Adipose tissue (tissue), 3 donors: ENCODE data around the gene CAMK2G. TPM values are rescaled to one million over a fixed set of nuclear protein-coding genes. Genes with fewer than 3 reads are reported as not detected.
A peak's percentile ranks its signal among the peaks of the same experiment; 100 is the strongest.
"Not testable (repeated sequence)": the region's sequence is repeated elsewhere in the genome, so short reads cannot be mapped to it uniquely, and the experiment has no call there.

ENCODE experiments used
- H3K27ac ChIP-seq: one replicate; pipeline ENCODE4 v1.5.1; 2013; ENCODE audit warnings: low read depth, low read length
- WGBS, 3 donors: extraction: QIAGEN DNeasy Blood & Tissue Kit; methylation state at CpG; one replicate each; pipeline ENCODE4 v1.1.7; 2013; 5-methylcytosine and 5-hydroxymethylcytosine counted together
- polyA plus RNA-seq, 3 donors: library from polyadenylated mRNA; stranded (reverse); fragments of 200-250 nt; gene quantifications; one replicate each; pipeline ENCODE4 v1.2.3, GENCODE V29; 2013
- donor health status: healthy with polysubstance abuse.
- donor health status: Bipolar disorder and iron deficiency.
- donor health status: healthy.

Gene CAMK2G
- polyA plus RNA-seq, 3 donors = 6.2 to 13.5 (median 12.8) TPM

DNA sequence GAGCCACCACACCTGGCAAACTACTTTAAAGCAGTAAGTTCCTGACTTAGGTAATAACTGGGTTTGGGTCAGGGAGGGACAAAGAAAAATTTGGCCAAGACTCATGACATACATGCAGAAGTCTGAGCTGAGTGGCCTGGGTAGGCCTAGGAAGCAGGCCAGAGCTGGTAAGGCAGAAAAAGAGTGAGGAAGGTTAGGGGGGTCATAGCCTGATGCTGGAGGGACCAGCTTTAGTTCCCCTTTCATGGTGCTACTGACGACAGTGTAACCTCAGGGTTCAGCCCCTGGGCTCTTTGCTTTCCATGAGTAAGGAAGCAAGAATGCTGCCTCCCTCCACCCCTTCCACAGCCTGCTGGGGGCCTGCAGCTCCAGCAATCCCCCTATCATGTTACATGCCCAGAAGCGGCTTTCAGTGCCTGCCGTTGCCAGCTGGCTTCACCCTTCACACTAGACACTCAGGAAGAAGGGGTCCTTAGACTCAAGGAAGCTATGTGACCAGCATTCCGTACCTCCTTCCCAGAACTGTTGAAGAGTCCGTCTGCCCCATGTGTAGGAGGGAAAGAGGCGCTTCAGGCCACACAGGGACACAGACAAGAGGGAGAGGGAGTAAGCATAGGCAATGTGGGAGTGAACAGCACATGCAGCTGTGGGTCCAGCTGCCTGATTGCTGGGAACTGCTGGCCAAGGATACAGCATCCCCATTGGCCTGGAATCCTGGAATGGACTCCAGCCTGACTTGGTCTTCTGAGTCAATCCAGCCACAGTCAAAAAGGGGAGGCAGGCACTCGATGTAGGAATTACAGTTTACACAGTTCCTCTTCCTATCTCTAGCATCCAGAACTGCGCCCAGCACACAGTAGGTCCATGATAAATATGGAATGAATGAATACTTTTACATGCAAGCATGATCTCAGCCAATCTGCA is 32.4 kb upstream of the CAMK2G start:
- H3K27ac ChIP-seq = peak overlapping the region; percentile 51
- WGBS, 3 donors = 35 to 72% (median 36%) methylated on average over 8 of the region's 8 CpGs

DNA sequence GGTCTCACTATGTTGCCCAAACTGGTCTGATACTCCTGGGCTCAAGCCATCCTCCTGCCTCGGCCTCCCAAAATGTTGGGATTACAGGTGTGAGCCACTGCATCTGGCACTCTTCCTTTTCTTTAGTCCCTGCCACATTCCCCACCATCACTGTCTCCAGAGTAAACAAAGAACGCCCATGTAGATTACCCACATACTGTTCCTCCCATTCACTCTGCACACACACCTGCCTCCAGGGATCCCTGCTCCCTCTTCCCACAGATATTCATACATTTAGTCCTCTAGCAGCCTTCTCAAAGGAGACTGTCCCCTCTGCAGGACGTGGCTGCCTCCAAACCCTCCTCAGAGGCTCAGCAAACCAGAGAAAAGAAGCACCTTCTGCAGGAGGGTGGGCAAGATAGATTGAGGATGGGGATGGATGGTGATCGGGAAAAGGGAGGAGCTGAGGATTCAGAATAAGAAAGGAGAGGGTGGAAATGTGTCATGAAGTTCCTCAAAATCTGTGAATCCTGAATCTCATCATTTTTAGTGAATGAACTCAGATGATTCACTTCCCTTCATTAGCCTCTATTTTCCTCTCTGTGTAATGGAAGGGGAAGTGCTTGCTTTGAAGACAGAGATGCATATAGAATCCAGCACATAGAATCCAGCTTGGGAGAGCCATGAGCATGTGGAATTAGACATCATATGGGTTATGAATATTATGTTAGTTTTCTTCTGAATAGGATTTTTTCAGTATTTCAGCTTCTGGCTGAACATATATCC is 31.1 kb upstream of the CAMK2G start:
- WGBS, 3 donors = 69 to 91% (median 84%) methylated on average over 4 of the region's 4 CpGs
- H3K27ac ChIP-seq = no peak overlapping the region

- 74 to 96% (median 83%) methylated on average over 2 of the region's 2 CpGs for WGBS, 3 donors
- H3K27ac ChIP-seq = no peak overlapping the region
Measured at GRCh38 chr10:73902351-73902750, 28.0 kb upstream of the CAMK2G start.

DNA sequence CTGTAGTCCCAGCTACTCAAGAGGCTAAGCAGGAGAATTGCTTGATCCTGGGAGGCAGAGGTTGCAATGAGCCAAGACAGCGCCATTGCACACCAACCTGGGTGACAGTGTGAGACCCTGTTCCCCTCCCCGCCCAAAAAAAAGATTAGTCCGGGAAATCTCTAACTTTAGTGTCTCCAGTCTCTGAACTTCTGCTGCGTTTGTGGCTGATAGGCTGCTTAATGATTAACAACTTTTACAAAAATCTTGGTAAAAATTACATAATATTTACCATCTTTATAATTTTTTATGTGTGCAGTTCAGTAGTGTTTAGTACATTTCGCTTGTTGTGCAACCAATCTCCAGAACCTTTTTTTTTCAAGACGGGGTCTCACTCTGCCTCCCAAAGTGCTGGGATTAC is 26.9 kb upstream of the CAMK2G start:
- no peak overlapping the region for H3K27ac ChIP-seq
- 62 to 84% (median 75%) methylated on average over 6 of the region's 6 CpGs for WGBS, 3 donors

- H3K27ac ChIP-seq = no peak overlapping the region
- WGBS, 3 donors = 74 to 87% (median 79%) methylated on average over 5 of the region's 5 CpGs
Measured at GRCh38 chr10:73900064-73900463, 25.7 kb upstream of the CAMK2G start.

DNA sequence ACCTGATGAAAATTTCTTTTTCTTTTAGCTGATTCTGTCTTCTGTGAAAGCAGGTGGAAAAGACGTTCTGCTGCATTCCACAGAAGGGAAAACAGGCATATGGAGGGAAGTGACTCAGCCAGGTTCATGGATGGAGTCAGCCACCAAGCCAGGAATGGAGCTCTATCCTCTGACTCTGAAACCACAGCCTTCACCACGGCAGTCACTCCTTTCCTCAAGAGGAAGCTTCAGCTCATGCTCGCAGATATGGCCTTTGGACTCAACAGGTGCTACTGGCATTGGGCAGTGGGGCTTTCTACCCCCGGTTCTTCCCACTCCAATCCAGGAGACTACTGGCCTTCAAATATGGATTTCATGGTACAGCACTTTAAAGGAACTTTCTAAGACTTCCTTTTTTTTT is 25.1 kb upstream of the CAMK2G start:
- no peak overlapping the region for H3K27ac ChIP-seq
- 45 to 53% (median 49%) methylated on average over 4 of the region's 4 CpGs for WGBS, 3 donors

DNA sequence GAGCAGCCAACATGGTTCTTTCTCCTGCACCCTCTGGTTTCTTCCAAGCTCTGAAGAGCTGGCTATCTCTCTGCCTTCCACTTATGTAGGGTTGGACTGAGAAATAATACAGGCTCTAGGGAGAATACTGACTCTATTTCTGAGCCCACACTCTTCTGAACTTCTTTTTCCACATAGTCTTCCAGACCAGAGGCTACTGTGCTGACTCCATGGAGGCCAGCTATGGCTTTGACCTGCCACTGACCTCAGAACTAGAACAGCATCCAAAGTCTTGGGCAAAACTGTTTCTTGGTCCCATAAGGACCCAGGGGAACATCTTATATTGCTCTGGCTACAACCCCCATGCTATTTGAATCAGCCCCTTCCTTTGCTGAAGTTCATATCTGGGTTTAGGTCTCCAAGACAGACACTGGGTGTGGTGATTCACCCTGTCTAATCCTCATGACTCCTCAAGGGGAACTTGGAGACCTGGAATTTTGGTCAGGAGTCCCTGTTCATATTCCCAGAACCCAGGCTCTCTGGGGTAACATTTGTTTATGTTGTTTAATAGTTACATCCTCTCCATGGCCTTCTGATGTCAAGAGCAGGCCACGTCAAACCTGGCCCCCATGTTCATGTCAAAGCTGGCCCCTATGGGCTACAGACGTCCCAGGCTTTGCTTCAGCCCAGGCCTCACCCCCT is 24.5 kb upstream of the CAMK2G start:
- H3K27ac ChIP-seq = no peak overlapping the region
- 38 to 69% (median 63%) methylated on average over 2 of the region's 2 CpGs for WGBS, 3 donors

DNA sequence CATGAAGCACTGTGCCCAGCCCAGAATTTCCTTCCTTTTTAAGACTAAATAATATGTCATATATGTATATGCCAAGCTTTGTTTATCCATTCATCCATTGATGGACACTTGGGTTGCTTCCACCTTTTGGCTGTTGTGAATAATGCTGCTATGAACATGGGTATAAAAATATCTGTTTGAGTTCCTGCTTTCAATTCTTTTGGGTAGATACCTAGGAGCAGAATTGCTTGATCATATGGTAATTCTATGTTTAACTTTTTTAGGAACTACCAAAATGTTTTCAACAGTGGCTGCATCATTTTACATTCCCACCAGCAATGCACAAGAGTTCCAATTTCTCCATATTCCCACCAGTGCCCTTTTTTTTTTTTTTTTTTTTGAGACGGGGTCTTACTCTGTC is 23.3 kb upstream of the CAMK2G start:
- H3K27ac ChIP-seq = no peak overlapping the region
- WGBS, 3 donors = 94 to 100% (median 100%) methylated on average over 1 of the region's 1 CpG

- H3K27ac ChIP-seq = not testable (repeated sequence)
- WGBS, 3 donors = 92 to 98% (median 96%) methylated on average over 8 to 9 of the region's 9 CpGs
Measured at GRCh38 chr10:73895381-73895780, 21.0 kb upstream of the CAMK2G start.

- H3K27ac ChIP-seq = no peak overlapping the region
- 56 to 77% (median 69%) methylated on average over 6 of the region's 6 CpGs for WGBS, 3 donors
Measured at GRCh38 chr10:73894245-73894971, 20.1 kb upstream of the CAMK2G start.

DNA sequence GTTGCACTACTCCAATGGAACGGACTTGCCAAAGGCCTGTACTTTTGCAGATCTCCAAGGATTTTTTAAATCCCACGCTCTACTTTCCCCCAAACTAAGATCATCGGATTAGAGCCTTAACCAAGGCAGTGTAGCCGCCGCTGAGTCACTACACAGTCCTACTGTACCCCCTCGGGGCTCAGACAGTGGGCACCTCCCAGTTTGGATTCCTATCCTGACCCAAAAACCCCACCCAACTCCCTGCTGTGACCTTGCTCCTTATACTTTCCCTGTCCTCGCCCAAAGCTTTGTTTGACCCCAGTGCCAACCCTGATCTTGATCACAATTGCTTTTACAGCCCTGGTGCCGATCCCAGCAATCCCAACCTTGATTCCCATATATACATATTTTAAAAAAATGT is 19.1 kb upstream of the CAMK2G start:
- H3K27ac ChIP-seq = no peak overlapping the region
- 75 to 83% (median 80%) methylated on average over 8 of the region's 8 CpGs for WGBS, 3 donors

GRCh38 chr10:73892310-73893030 is 18.1 kb upstream of the CAMK2G start:
- no peak overlapping the region for H3K27ac ChIP-seq
- WGBS, 3 donors = 73 to 82% (median 79%) methylated on average over 10 of the region's 10 CpGs

DNA sequence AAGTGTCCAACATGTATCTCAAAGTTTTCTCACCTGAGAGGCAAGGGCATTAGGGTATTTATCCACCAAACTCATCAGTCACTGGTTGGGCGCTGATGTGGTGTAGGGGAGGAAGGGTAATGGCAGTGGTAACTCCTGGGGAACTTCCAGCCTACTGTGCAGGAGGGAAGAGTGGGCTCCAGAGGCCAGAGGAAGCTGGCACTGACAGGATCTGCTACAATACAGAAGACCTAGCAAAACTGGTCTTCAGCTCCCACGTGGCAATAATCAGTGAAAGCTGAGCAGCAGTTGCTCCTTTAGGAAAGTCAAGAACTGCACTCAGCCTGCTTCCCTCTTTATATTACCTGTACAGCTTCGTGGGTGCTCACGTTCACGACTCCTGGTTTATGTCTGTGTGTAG is 17.2 kb upstream of the CAMK2G start:
- no peak overlapping the region for H3K27ac ChIP-seq
- 80 to 85% (median 85%) methylated on average over 5 of the region's 5 CpGs for WGBS, 3 donors

DNA sequence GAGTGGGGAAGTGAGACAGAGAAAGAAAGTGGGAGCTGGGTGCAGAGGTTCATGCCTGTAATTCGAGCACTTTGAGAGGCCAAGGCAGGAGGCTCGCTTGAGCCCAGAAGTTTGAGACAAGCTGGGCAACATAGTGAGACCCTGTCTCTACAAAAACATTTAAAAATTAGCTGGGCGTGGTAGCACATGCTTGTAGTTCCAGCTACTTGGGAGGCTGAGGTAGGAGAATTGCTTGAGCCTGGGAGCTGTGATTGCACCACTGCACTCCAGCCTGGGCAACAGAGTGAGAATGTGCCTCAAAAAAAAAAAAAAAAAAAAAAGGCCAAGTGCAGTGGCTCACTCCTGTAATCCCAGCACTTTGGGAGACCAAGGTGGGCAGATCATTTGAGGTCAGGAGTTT is 16.5 kb upstream of the CAMK2G start:
- WGBS, 3 donors = 61 to 82% (median 63%) methylated on average over 3 of the region's 3 CpGs
- not testable (repeated sequence) for H3K27ac ChIP-seq

GRCh38 chr10:73890261-73890660 is 15.9 kb upstream of the CAMK2G start:
- H3K27ac ChIP-seq = no peak overlapping the region
- WGBS, 3 donors = 91 to 96% (median 92%) methylated on average over 5 of the region's 5 CpGs

DNA sequence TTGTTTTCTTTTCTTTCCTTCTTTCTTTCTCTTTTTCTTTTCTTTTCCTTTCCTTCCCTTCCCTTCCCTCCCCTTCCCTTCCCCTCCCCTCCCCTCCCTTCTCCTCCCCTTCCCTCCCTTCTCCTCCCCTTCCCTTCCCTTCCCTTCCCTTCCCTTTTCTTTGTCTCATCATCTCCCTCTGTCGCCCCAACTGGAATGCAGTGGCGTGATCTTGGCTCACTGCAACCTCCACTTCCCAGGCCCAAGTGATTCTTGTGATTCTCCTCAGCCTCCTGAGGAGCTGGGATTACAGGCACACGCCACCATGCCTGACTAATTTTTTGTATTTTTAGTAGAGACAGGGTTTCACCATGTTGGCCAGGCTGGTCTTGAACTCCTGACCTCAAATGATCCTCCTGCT is 15.1 kb upstream of the CAMK2G start:
- H3K27ac ChIP-seq = not testable (repeated sequence)
- WGBS, 3 donors = 79 to 100% (median 86%) methylated on average over 2 to 3 of the region's 3 CpGs

DNA sequence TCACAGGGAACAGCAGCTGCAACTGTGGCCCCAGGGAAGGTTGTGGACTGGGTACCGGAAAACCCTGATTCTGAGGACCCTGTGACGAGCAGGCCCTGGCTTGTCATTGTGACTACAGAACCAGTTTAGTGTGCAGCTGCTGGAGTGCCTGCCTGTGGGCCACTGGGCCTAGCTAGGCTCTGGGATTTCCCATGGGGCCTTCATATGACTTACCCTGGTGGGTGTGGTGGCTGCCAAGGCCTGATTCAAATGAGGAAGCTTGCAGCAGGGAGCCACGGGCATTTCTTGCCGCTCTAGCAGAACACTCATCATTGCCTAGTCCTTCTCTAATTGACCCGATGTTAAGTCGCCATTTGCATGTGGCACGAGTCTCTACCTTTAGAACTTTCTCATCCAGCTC is 14.7 kb upstream of the CAMK2G start:
- WGBS, 3 donors = 51 to 67% (median 64%) methylated on average over 7 of the region's 7 CpGs
- H3K27ac ChIP-seq = no peak overlapping the region

DNA sequence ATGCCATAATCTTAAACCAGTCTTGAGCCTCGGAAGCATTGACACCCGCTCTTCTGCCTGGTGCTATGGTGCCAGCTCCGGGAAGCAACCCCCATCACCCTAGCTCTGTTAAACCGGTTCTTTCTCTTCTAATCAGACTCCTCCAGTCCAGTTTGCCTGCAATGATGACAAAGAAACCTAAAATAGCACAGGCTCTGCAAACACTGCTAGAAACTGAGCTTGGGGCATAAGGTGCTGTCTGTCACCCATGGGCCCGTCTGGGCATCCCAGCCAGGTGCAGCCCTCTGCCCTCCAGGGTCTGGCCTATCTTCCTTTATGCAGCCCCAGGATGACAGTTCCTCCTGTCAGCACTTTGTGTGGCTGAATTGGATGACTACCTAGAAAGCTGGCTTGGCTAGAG is 14.2 kb upstream of the CAMK2G start:
- no peak overlapping the region for H3K27ac ChIP-seq
- 33 to 85% (median 76%) methylated on average over 5 of the region's 5 CpGs for WGBS, 3 donors
